ENCODE data around the gene VEZT. TPM values are rescaled to one million over a fixed set of nuclear protein-coding genes. Genes with fewer than 3 reads are reported as not detected.
A peak's percentile ranks its signal among the peaks of the same experiment; 100 is the strongest.

Gene VEZT, protein sequence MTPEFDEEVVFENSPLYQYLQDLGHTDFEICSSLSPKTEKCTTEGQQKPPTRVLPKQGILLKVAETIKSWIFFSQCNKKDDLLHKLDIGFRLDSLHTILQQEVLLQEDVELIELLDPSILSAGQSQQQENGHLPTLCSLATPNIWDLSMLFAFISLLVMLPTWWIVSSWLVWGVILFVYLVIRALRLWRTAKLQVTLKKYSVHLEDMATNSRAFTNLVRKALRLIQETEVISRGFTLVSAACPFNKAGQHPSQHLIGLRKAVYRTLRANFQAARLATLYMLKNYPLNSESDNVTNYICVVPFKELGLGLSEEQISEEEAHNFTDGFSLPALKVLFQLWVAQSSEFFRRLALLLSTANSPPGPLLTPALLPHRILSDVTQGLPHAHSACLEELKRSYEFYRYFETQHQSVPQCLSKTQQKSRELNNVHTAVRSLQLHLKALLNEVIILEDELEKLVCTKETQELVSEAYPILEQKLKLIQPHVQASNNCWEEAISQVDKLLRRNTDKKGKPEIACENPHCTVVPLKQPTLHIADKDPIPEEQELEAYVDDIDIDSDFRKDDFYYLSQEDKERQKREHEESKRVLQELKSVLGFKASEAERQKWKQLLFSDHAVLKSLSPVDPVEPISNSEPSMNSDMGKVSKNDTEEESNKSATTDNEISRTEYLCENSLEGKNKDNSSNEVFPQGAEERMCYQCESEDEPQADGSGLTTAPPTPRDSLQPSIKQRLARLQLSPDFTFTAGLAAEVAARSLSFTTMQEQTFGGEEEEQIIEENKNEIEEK
- polyA plus RNA-seq (2012; rRNA removed), result 41.2 and 55.0 TPM in 2 replicates
- polyA plus RNA-seq (2012; cell fraction: cytosol; rRNA removed), result 58.3 and 62.7 TPM in 2 replicates
- 20.6 and 53.6 TPM in 2 replicates for polyA plus RNA-seq (2012; cell fraction: nucleus; rRNA removed)

DNA sequence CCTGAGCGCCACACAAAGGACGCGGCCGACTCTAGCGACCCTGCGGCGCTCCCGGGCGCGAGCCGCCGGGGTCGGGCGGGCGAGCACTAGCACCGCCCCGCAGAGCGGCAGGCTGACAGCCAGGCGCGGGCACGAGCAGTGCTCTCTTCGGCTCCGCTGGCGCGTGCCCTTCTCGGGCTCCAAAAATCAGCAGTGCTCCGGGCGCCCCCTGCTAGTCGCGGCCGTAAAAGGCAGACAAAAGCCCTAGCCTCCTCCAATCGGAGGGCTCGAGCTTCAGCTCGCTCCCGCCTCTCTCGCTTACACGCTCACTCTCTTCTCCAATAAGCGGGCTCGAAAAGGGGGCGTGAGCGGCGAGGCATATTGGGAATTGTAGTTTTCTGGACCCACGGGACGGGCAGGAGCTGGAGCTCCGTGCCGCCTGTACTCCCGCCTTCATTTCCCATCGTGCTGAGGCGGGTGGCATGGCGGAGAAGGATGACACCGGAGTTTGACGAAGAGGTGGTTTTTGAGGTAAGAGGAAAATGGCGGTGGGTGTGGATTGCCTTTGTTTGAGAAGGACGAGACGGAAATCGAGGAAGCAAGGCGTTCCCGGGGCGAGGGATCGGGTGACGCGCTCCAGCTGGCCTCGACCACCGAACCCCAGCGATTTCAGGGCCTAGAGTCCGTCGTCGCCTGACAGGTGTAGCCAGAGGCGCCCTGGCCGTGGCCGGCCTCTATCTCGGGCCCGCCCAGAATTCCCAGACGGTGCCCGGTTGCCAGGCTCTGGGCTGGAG is at the start of gene VEZT, which contains the start of gene FGD6:
Gene VEZT (plus strand): TSS at position 431 of the 773 bp plus-strand sequence. CDS start 44 bp downstream, at position 475.
Gene FGD6 (minus strand): TSS at position 91 of the 773 bp plus-strand sequence. CDS start 227 bp downstream, outside the sequence.
- H3K27me3 ChIP-seq (ENCODE audit: insufficient read depth), result no peaks in the 10 kb centered on the region
- H3K27ac ChIP-seq (ENCODE audit: low read depth in 2 of 2, low read length in 1 of 2), result peak within 1 kb of the TSS; percentile 95 to 99
- peaks cover 89% of the 10 kb centered on the region for H3K79me2 ChIP-seq (ENCODE audit: insufficient read depth)
- peak within 1 kb of the TSS; percentile 93 to 97 for H3K4me3 ChIP-seq (ENCODE audit: low read depth in 2 of 2, low read length in 1 of 2)
- H2AFZ ChIP-seq (ENCODE audit: low read depth), result peak within 1 kb of the TSS; percentile 81
- H3F3A ChIP-seq (replicated peaks; ENCODE audit: insufficient read depth), result peaks cover 33% of the 10 kb centered on the region
- no peaks in the 10 kb centered on the region for H3K9me2 ChIP-seq
- peak; percentile 94 for DNase-seq
- peak within 1 kb of the TSS; percentile 88 for H3K9ac ChIP-seq
- 0% methylated on average over 28 of the region's 75 CpGs for WGBS (ENCODE audit: low lambda C conversion rate)
- ChIA-PET CTCF (interaction anchor here (0.7 to 3.5 kb wide), 14 partner anchors 17 to 323 kb away, joined by 3 to 37 read pairs (median 4); partner anchors contain the start of genes METAP2 and NR2C1), POLR2A (interaction anchor here (0.9 to 1.4 kb wide), 5 partner anchors 23 to 256 kb away, joined by 3 to 14 read pairs (median 4); partner anchors contain the start of genes METAP2 and NR2C1)
- H3K36me3 ChIP-seq (replicated peaks in 1 of 2; ENCODE audit: control insufficient read depth in 1 of 2, insufficient read depth in 2 of 2, low read length in 1 of 2), result peaks cover 0 to 3% of the 10 kb centered on the region in 2 experiments
- H4K20me1 ChIP-seq (ENCODE audit: insufficient read depth), result no peaks in the 10 kb centered on the region; the same call in 1 of the 2 replicates
- peak within 1 kb of the TSS; percentile 91 for H3K4me2 ChIP-seq
- no peaks in the 10 kb centered on the region for H3K9me3 ChIP-seq
- H3K4me1 ChIP-seq (ENCODE audit: control insufficient read depth in 1 of 2, insufficient read depth in 2 of 2, low read depth in 1 of 2, low read length in 1 of 2), result peaks cover 14 to 28% of the 10 kb centered on the region in 2 experiments; a peak in 3 of 4 replicates
- no peak for TF ChIP-seq MEF2A (IDR thresholded peaks at IDR 0.05; ENCODE audit: borderline replicate concordance, low read depth)
- TF ChIP-seq RAD21 (IDR thresholded peaks at IDR 0.05; ENCODE audit: low read length), result peak; percentile 75
- TF ChIP-seq FOXM1 (IDR thresholded peaks at IDR 0.05; ENCODE audit: low read depth), result no peak
- TF ChIP-seq, protein P1, sequence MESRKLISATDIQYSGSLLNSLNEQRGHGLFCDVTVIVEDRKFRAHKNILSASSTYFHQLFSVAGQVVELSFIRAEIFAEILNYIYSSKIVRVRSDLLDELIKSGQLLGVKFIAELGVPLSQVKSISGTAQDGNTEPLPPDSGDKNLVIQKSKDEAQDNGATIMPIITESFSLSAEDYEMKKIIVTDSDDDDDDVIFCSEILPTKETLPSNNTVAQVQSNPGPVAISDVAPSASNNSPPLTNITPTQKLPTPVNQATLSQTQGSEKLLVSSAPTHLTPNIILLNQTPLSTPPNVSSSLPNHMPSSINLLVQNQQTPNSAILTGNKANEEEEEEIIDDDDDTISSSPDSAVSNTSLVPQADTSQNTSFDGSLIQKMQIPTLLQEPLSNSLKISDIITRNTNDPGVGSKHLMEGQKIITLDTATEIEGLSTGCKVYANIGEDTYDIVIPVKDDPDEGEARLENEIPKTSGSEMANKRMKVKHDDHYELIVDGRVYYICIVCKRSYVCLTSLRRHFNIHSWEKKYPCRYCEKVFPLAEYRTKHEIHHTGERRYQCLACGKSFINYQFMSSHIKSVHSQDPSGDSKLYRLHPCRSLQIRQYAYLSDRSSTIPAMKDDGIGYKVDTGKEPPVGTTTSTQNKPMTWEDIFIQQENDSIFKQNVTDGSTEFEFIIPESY (IDR thresholded peaks at IDR 0.05; ENCODE audit: borderline replicate concordance, low read depth), result no peak
- TF ChIP-seq GABPA (IDR thresholded peaks at IDR 0.05; ENCODE audit: low read depth), result 0 out of 2 replicates have a peak, but pooled peaks have one; percentile 28
- TF ChIP-seq, protein P2, sequence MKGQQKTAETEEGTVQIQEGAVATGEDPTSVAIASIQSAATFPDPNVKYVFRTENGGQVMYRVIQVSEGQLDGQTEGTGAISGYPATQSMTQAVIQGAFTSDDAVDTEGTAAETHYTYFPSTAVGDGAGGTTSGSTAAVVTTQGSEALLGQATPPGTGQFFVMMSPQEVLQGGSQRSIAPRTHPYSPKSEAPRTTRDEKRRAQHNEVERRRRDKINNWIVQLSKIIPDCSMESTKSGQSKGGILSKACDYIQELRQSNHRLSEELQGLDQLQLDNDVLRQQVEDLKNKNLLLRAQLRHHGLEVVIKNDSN (IDR thresholded peaks at IDR 0.05; ENCODE audit: borderline replicate concordance, low read depth), result peak; percentile 47; the same call in 1 of the 2 replicates
- TF ChIP-seq FOSL2 (IDR thresholded peaks at IDR 0.05; ENCODE audit: borderline replicate concordance, low read depth), result no peak
- TF ChIP-seq EP300 (IDR thresholded peaks at IDR 0.05; ENCODE audit: borderline replicate concordance in 1 of 2, low read depth in 1 of 2, low read length in 1 of 2), result no peak
- TF ChIP-seq, protein P3, sequence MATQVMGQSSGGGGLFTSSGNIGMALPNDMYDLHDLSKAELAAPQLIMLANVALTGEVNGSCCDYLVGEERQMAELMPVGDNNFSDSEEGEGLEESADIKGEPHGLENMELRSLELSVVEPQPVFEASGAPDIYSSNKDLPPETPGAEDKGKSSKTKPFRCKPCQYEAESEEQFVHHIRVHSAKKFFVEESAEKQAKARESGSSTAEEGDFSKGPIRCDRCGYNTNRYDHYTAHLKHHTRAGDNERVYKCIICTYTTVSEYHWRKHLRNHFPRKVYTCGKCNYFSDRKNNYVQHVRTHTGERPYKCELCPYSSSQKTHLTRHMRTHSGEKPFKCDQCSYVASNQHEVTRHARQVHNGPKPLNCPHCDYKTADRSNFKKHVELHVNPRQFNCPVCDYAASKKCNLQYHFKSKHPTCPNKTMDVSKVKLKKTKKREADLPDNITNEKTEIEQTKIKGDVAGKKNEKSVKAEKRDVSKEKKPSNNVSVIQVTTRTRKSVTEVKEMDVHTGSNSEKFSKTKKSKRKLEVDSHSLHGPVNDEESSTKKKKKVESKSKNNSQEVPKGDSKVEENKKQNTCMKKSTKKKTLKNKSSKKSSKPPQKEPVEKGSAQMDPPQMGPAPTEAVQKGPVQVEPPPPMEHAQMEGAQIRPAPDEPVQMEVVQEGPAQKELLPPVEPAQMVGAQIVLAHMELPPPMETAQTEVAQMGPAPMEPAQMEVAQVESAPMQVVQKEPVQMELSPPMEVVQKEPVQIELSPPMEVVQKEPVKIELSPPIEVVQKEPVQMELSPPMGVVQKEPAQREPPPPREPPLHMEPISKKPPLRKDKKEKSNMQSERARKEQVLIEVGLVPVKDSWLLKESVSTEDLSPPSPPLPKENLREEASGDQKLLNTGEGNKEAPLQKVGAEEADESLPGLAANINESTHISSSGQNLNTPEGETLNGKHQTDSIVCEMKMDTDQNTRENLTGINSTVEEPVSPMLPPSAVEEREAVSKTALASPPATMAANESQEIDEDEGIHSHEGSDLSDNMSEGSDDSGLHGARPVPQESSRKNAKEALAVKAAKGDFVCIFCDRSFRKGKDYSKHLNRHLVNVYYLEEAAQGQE (IDR thresholded peaks at IDR 0.05; ENCODE audit: low read depth, low read length), result 0 out of 2 replicates have a peak, but pooled peaks have one; percentile 5
- peak; percentile 21; the same call in 1 of the 2 replicates for TF ChIP-seq SIN3A (IDR thresholded peaks at IDR 0.05; ENCODE audit: borderline replicate concordance, low read depth, low read length)
- TF ChIP-seq TAF1 (IDR thresholded peaks at IDR 0.05; ENCODE audit: borderline replicate concordance, low read depth, low read length), result peak; percentile 70
- no peak; the same call in 1 of the 2 replicates for TF ChIP-seq NFIC (IDR thresholded peaks at IDR 0.05; ENCODE audit: borderline replicate concordance)
- no peak for TF ChIP-seq EZH2phosphoT487 (IDR thresholded peaks at IDR 0.05; ENCODE audit: borderline replicate concordance, low read depth)
- TF ChIP-seq JUND (IDR thresholded peaks at IDR 0.05), result no peak
- TF ChIP-seq ELF1 (IDR thresholded peaks at IDR 0.05), result peak; percentile 37; the same call in 1 of the 2 replicates
- no peak for TF ChIP-seq RCOR1 (IDR thresholded peaks at IDR 0.05; ENCODE audit: low read length)
- TF ChIP-seq, protein P4, sequence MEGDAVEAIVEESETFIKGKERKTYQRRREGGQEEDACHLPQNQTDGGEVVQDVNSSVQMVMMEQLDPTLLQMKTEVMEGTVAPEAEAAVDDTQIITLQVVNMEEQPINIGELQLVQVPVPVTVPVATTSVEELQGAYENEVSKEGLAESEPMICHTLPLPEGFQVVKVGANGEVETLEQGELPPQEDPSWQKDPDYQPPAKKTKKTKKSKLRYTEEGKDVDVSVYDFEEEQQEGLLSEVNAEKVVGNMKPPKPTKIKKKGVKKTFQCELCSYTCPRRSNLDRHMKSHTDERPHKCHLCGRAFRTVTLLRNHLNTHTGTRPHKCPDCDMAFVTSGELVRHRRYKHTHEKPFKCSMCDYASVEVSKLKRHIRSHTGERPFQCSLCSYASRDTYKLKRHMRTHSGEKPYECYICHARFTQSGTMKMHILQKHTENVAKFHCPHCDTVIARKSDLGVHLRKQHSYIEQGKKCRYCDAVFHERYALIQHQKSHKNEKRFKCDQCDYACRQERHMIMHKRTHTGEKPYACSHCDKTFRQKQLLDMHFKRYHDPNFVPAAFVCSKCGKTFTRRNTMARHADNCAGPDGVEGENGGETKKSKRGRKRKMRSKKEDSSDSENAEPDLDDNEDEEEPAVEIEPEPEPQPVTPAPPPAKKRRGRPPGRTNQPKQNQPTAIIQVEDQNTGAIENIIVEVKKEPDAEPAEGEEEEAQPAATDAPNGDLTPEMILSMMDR (IDR thresholded peaks at IDR 0.05), result peak; percentile 62
- no peak for TF ChIP-seq FOXJ3 (CRISPR knock-in tag; IDR thresholded peaks at IDR 0.05)
- no peak for TF ChIP-seq RXRA (IDR thresholded peaks at IDR 0.05; ENCODE audit: borderline replicate concordance, low read depth)
- TF ChIP-seq MXI1 (IDR thresholded peaks at IDR 0.05; ENCODE audit: low read depth, low read length), result peak; percentile 95
